Measurements from ENCODE around the gene SLC25A15.
A peak's percentile ranks its signal among the peaks of the same experiment; 100 is the strongest.

SLC25A15 gene

DNA sequence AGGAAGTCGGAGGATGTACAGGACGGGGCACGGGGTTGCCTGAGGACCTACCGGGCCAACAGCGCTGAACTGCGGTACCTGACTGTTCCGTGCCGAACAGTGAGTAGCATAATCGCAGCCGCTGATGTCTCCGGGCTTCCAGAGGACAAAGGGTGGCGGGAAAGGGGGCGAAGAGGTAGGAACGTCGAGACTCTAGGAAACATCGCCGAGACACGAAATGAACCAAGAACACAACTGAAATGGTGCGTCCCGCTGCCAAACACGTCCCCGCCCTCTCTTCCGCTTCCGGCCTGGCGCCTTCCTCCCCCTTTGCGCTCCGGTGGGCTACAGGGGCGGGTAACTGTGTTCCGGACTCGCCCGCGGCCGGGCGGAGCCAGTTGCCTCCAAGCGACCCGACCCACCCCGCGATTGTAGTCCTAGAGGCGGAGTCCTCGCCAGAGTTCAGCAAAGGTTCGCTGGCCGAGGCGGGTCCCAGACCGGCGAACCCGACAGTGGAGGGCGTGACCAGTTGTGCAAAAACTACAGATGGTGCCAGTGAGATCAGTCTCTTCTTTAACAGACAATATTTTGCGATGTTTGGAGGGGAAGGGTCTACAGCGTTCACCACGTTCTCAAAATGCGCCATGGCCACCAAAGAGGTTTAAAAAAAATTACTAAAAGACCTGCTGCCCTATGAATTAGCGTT, 18.3 kb upstream of the SLC25A15 start, which contains the start of gene MRPS31 (continued):
- TF ChIP-seq TCF7L2 (IDR thresholded peaks at IDR 0.05; ENCODE audit: borderline replicate concordance, low read depth, low read length) = no peak
- TF ChIP-seq ZNF146 (tag by site-specific recombination; IDR thresholded peaks at IDR 0.05) = peak; percentile 82
- no peak for TF ChIP-seq ZNF239 (tag by site-specific recombination; IDR thresholded peaks at IDR 0.05)
- no peak for TF ChIP-seq ZNF521 (tag by site-specific recombination; IDR thresholded peaks at IDR 0.05)
- no peak for TF ChIP-seq ZNF548 (tag by site-specific recombination; IDR thresholded peaks at IDR 0.05)
- TF ChIP-seq KLF16 (tag by site-specific recombination; IDR thresholded peaks at IDR 0.05) = peak; percentile 98
- peak; percentile 98 for TF ChIP-seq ZNF2 (tag by site-specific recombination; IDR thresholded peaks at IDR 0.05)
- no peak for TF ChIP-seq ZNF169 (tag by site-specific recombination; IDR thresholded peaks at IDR 0.05)
- TF ChIP-seq ZNF585B (tag by site-specific recombination; IDR thresholded peaks at IDR 0.05) = no peak
- 0 out of 2 replicates have a peak, but pooled peaks have one; percentile 37 for TF ChIP-seq ZNF423 (tag by site-specific recombination; IDR thresholded peaks at IDR 0.05)
- no peak for TF ChIP-seq ZNF214 (tag by site-specific recombination; IDR thresholded peaks at IDR 0.05; ENCODE audit: borderline replicate concordance)
- TF ChIP-seq ZFP3 (tag by site-specific recombination; IDR thresholded peaks at IDR 0.05; ENCODE audit: low read depth) = no peak
- TF ChIP-seq ZNF174 (tag by site-specific recombination; IDR thresholded peaks at IDR 0.05) = no peak
- TF ChIP-seq ZNF792 (tag by site-specific recombination; IDR thresholded peaks at IDR 0.05) = no peak
- TF ChIP-seq ZNF311 (tag by site-specific recombination; IDR thresholded peaks at IDR 0.05; ENCODE audit: borderline replicate concordance) = no peak
- peak; percentile 92 for TF ChIP-seq ZNF580 (tag by site-specific recombination; IDR thresholded peaks at IDR 0.05)
- no peak for TF ChIP-seq SCRT1 (tag by site-specific recombination; IDR thresholded peaks at IDR 0.05; ENCODE audit: borderline replicate concordance)
- TF ChIP-seq AEBP2 (tag by site-specific recombination; IDR thresholded peaks at IDR 0.05; ENCODE audit: borderline replicate concordance) = 0 out of 2 replicates have a peak, but pooled peaks have one; percentile 41
- no peak for TF ChIP-seq ZNF223 (tag by site-specific recombination; IDR thresholded peaks at IDR 0.05)
- peak; percentile 94 for TF ChIP-seq ZBTB8A (tag by site-specific recombination; IDR thresholded peaks at IDR 0.05)
- TF ChIP-seq ZNF629 (tag by site-specific recombination; IDR thresholded peaks at IDR 0.05) = peak; percentile 90
- no peak for TF ChIP-seq ZNF292 (tag by site-specific recombination; IDR thresholded peaks at IDR 0.05; ENCODE audit: borderline replicate concordance, low read depth)
- no peak for TF ChIP-seq ZNF114 (tag by site-specific recombination; IDR thresholded peaks at IDR 0.05)
- TF ChIP-seq PRDM1 (tag by site-specific recombination; IDR thresholded peaks at IDR 0.05) = 0 out of 2 replicates have a peak, but pooled peaks have one; percentile 39
- peak; percentile 96 for TF ChIP-seq ZFP69B (tag by site-specific recombination; IDR thresholded peaks at IDR 0.05)
- TF ChIP-seq, protein P1, sequence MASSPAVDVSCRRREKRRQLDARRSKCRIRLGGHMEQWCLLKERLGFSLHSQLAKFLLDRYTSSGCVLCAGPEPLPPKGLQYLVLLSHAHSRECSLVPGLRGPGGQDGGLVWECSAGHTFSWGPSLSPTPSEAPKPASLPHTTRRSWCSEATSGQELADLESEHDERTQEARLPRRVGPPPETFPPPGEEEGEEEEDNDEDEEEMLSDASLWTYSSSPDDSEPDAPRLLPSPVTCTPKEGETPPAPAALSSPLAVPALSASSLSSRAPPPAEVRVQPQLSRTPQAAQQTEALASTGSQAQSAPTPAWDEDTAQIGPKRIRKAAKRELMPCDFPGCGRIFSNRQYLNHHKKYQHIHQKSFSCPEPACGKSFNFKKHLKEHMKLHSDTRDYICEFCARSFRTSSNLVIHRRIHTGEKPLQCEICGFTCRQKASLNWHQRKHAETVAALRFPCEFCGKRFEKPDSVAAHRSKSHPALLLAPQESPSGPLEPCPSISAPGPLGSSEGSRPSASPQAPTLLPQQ (tag by site-specific recombination; IDR thresholded peaks at IDR 0.05) = peak; percentile 81
- TF ChIP-seq, protein P2, sequence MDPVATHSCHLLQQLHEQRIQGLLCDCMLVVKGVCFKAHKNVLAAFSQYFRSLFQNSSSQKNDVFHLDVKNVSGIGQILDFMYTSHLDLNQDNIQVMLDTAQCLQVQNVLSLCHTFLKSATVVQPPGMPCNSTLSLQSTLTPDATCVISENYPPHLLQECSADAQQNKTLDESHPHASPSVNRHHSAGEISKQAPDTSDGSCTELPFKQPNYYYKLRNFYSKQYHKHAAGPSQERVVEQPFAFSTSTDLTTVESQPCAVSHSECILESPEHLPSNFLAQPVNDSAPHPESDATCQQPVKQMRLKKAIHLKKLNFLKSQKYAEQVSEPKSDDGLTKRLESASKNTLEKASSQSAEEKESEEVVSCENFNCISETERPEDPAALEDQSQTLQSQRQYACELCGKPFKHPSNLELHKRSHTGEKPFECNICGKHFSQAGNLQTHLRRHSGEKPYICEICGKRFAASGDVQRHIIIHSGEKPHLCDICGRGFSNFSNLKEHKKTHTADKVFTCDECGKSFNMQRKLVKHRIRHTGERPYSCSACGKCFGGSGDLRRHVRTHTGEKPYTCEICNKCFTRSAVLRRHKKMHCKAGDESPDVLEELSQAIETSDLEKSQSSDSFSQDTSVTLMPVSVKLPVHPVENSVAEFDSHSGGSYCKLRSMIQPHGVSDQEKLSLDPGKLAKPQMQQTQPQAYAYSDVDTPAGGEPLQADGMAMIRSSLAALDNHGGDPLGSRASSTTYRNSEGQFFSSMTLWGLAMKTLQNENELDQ (tag by site-specific recombination; IDR thresholded peaks at IDR 0.05; ENCODE audit: low read depth) = no peak
- no peak for TF ChIP-seq BCL11A (tag by site-specific recombination; IDR thresholded peaks at IDR 0.05; ENCODE audit: low read depth)
- TF ChIP-seq IKZF3 (tag by site-specific recombination; IDR thresholded peaks at IDR 0.05) = peak; percentile 19; the same call in 1 of the 2 replicates
- TF ChIP-seq ZBTB1 (tag by site-specific recombination; IDR thresholded peaks at IDR 0.05) = 0 out of 2 replicates have a peak, but pooled peaks have one; percentile 49
- TF ChIP-seq BCL6B (tag by site-specific recombination; IDR thresholded peaks at IDR 0.05) = no peak
- peak; percentile 99 for TF ChIP-seq ZSCAN30 (tag by site-specific recombination; IDR thresholded peaks at IDR 0.05)
- TF ChIP-seq ZNF473 (tag by site-specific recombination; IDR thresholded peaks at IDR 0.05) = no peak
